HG03521 (cell line): Measurements from ENCODE around the gene SLC38A9.
"Not testable (repeated sequence)": the region's sequence is repeated elsewhere in the genome, so short reads cannot be mapped to it uniquely, and the experiment has no call there.

ENCODE experiments used
- ATAC-seq: cut with Tn5 transposase; IDR thresholded peaks from one replicate; pipeline ENCODE4 v1.9.1; 2021; ENCODE audit warnings: mild to moderate bottlenecking, moderate library complexity; ENCODE audit not compliant: unreplicated experiment

Gene SLC38A9

GRCh38 chr5:55708732-55709131, 3.4 kb downstream of the SLC38A9 start:
- no peak for ATAC-seq

- ATAC-seq = no peak
Measured at GRCh38 chr5:55706230-55706629, 5.9 kb downstream of the SLC38A9 start.

DNA sequence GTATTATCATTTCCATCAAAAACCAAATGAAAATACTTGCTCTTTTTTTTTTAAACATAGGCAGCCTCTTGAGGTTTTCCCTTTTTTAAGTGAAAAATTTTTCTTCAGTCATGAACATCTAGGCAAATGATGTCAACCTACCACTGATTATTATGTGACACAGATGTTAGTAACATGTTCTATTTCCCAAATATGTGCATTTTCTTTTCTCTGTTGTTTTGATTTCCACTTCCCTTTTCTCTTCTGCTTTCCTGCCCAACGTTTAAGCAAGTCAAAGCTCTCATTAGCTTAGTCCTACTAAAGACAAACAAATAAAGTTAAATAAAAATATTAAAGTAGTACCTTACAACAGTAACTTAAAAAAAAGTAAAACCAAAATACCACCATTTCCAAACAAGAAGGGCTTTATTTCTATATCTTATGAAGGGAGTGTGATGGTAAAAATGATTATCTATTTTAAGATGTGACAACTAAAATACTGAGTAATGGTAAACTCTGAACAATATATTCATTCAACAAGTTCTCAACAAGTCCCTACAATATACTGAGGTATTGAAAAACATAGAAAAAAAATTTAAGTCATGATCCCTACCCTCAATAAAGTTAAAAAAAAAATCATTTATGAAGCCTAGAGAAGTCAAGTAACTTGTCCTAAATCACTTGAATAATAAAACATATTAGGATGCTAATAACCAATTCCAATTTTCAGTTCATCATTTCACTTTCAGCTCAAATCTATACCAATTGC, 9.4 kb downstream of the SLC38A9 start:
- ATAC-seq = no peak

- ATAC-seq = no peak
Measured at GRCh38 chr5:55701462-55702103, 10.5 kb downstream of the SLC38A9 start.

- ATAC-seq = no peak
Measured at GRCh38 chr5:55700745-55701144, 11.4 kb downstream of the SLC38A9 start.

DNA sequence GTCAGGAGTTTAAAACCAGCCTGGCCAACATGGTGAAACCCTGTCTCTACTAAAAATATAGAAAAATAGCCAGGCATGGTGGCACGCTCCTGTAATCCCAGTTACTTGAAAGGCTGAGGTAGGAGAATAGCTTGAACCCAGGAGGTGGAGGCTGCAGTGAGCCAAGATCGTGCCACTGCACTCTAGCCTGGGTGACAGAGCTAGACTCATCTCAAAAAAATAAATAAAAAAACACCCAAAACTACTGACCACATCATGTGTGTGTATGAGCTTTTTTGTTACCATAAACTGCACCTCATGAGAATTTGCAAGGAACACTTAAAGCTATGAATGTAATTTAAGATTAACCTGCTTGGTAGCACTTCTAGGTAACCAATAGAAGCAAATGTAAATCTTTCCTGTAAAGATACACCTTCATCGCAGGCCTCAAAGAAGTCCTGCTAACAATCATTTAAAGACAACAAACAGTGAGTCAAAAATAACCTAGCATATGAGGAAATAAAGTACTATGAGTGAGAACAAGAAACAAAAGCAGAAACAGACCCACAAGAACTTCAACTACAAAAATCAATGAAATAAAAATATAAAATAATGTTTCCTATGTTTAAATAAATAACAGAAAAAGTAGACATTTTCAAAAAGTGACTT, 13.0 kb downstream of the SLC38A9 start:
- ATAC-seq = peak; percentile 50

DNA sequence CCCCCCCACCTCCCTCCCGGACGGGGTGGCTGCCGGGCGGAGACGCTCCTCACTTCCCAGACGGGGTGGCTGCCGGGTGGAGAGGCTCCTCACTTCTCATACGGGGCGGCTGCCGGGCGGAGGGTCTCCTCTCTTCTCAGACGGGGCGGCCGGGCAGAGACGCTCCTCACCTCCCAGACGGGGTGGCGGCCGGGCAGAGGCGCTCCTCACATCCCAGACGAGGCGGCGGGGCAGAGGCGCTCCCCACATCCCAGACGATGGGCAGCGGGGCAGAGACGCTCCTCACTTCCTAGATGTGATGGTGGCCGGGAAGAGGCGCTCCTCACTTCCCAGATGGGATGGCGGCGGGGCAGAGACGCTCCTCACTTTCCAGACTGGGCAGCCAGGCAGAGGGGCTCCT, 15.4 kb downstream of the SLC38A9 start:
- not testable (repeated sequence) for ATAC-seq

- no peak for ATAC-seq
Measured at GRCh38 chr5:55694152-55694830, 17.8 kb downstream of the SLC38A9 start.

GRCh38 chr5:55692509-55692908, 19.6 kb downstream of the SLC38A9 start:
- ATAC-seq = no peak

- ATAC-seq = no peak
Measured at GRCh38 chr5:55692106-55692417, 20.1 kb downstream of the SLC38A9 start.

- no peak for ATAC-seq
Measured at GRCh38 chr5:55691265-55692105, 20.6 kb downstream of the SLC38A9 start.

DNA sequence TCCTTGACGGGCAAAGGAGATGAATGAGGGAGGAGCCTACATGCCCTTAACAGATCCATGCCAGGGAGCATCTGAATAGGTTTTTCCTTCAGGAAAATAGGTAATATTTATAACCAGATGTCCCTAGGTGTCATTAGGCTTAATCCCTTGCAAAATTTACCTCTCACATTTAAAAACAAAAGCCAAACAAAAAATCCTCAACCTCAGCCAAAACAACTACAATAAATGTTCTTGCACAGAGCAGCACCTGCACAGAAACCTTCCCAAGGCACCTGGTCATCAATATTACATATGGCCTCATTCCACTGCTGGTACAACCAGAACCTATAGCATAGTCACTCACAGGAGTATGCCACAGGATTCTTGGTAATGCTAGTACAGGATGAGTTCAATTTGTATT, 30.1 kb downstream of the SLC38A9 start:
- ATAC-seq = no peak

GRCh38 chr5:55681301-55681700, 30.8 kb downstream of the SLC38A9 start:
- ATAC-seq = no peak

- no peak for ATAC-seq
Measured at GRCh38 chr5:55680353-55680752, 31.8 kb downstream of the SLC38A9 start.

DNA sequence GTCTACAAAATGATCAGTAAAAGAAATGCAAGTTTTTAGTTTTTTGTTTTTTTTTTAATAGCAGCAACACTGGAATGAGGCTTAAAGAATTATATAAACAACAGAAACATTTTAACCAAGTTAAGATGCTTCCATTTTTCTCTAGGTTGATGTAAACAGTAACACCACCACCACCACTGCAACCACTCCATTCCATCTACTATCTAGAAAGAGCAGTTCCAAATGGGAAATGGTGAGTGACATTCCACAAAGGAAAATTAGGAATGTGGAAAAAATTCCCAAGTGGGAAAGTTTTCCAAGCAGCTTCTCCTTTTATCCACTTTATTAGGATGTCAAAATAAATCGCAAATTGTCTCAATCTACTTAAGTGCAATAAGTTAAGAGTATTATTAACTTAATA, 32.6 kb downstream of the SLC38A9 start:
- ATAC-seq = no peak

DNA sequence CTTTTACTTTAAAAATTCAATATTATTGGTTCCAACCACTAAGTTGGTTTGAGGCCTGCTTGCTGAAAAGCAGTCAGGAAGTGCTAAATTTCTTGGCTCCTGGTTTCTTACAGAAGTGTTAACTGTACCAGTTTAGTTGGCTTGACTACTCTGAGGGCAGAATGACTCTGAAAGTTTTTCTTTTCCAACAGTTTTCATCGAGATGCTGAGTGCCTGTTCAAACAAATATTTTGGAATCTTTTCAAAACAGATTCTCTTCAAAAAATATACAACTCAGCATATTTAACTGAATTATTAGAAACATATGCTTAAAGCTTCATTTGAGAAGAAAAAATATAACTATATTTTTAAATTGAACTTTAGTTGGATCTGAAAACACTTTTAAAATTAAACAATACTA, 37.0 kb downstream of the SLC38A9 start:
- no peak for ATAC-seq

DNA sequence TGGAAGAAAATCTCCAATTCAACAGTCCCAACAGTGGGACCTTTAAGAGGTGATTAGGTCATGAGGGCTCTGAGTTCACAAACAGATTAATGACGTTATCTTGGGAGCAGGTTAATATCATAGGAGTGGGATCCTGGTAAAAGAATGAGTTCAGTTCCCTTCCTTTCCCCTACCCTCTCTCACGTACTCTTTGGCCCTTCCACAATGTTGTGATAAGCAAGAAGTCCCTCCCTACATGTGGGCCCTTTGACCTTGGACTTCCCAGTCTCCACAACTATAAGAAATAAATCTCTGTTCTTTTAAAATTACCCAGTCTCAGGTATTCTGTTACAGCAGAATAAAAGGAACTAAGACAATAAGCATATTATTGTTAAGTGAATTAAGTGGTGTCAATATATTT, 37.8 kb downstream of the SLC38A9 start:
- ATAC-seq = no peak

DNA sequence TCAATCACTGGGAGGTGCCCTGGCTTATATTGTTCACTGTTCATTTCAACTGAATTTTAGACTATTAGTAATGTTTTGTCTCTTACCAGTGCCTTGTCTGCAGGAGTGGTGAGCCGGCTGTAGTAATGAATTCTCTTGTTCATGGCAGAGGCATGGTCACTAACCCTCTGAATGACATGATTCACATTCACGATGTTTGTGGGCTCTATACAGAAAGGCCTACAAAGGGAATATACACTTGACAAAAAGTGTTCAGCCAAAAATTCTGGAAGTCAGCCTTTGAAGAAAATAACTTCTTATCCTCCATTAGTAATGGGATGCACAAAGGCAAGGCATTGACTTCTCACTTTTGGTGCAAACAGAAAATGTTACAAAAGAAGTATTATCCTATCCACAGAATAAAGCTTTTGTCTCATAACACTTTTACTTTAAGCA, 39.6 kb downstream of the SLC38A9 start:
- no peak for ATAC-seq

- no peak for ATAC-seq
Measured at GRCh38 chr5:55671975-55672374, 40.1 kb downstream of the SLC38A9 start.

DNA sequence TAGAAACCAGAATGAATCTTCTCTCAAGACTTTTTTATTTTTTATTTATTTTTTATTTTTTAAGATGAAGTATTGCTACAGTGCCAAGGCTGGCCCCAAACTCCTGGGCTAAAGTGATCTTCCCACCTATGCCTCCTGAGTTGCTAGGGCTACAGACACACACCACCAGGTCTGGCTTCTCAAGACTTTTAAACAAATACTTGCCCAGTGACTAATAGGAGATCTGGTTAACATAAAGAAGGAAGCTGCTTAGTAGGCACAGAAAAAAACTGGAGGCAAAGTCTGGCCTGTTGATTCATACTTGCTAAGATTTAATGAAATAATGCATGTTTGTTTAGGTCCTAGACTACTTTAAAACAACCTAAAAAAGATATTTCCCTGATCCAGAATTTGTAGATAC, 43.8 kb downstream of the SLC38A9 start:
- ATAC-seq = no peak

DNA sequence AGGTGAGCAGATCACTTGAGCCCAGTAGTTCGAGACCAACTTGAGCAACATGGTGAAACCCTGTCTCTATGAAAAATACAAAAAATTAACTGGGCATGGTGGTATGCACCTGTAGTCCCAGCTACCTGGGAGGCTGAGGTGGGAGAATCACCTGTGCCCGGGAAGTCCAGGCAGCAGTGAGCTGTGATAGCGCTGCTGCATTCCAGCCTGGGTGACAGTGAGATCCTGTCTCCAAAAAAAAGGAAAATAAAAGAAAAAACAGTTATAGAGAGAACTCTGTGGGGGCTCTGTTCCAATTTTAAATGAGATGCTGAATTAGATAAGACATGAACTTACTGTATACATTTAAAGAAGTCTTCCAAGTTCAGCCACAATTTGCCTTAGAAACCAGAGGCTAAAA, 44.2 kb downstream of the SLC38A9 start:
- ATAC-seq = no peak
